A204.1 (cell line): ENCODE data around the gene CEP95.
"Not testable (repeated sequence)": the region's sequence is repeated elsewhere in the genome, so short reads cannot be mapped to it uniquely, and the experiment has no call there.

Source experiments
- FAIRE-seq: peaks from 2 replicates; lab custom pipeline; 2012; peaks lifted over from hg19 to GRCh38; lab: Jason Lieb, UNC

The CEP95 gene

GRCh38 chr17:64575431-64575830, 68.7 kb downstream of the CEP95 start:
- no peak for FAIRE-seq

GRCh38 chr17:64577025-64577424, 70.2 kb downstream of the CEP95 start:
- not testable (repeated sequence) for FAIRE-seq

GRCh38 chr17:64579917-64580316, 73.1 kb downstream of the CEP95 start:
- no peak for FAIRE-seq

- no peak for FAIRE-seq
These were observed 73.9 kb downstream of the CEP95 start for GRCh38 chr17:64580384-64581315.

- no peak for FAIRE-seq
These were observed 76.3 kb downstream of the CEP95 start for GRCh38 chr17:64583038-64583437.

GRCh38 chr17:64585146-64585545, 78.4 kb downstream of the CEP95 start:
- FAIRE-seq = no peak
